Cerebellar cortex (tissue), 1 donor: ENCODE results near the gene TNIK.
A peak's percentile ranks its signal among the peaks of the same experiment; 100 is the strongest.

Experiments used
- DNase-seq: peaks from one replicate; pipeline ENCODE4 v3.0.0-alpha.2; 2015; ENCODE audit warnings: low spot score

TNIK gene

DNA sequence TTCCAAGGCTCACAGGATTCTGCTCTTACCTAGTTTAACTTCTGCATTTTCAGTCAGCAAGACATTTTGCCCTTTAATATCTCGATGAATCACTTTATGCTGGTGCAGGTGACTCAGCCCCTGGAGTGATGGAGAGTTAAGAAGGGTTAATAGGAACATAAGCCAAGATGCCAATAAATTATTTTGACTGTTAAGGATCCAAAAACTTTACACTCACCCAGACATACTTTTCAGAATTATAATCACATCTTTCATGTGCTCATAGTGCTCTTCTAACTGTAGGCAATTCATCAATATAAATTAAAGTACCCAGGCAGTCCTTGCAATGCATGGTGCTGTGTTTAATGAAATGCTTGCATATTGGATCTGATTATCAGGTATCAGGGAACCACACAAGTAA lies 269.5 kb downstream of the TNIK start:
- no peak for DNase-seq

GRCh38 chr3:171189394-171190080 lies 270.7 kb downstream of the TNIK start:
- no peak for DNase-seq

- peak; percentile 30 for DNase-seq
Observed at GRCh38 chr3:171187706-171188290, 272.4 kb downstream of the TNIK start.

DNA sequence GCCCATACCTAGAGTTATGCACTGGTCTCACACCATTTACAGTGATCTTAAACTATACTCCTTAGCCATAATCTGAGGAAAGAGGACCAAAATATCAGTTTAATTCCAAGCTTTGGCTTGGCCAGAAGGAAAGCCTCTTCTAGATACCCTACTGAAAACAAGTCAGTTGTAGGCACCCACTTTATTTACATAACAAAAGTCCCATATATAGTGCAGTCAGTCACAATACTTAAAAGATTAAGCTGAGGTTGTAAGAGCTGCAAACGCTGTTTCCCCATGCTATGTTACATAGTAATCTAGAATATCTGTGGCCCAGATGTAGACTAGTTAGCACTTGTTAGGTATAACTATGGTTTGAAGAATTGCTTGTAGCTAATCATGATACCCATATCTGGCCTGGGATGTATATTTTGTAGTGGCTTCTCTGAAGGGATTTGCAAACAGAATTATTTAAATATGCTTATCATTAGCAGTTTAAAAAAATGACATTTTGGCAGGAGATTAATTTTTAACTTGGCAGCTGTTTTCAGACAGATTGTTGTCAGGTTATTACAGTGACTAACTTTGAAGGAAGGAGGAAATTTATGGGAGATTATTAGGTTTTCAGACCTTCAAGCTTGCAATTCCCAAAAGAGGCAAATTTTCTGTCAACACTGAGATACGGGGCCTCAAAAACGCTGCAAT lies 273.2 kb downstream of the TNIK start:
- no peak for DNase-seq

DNA sequence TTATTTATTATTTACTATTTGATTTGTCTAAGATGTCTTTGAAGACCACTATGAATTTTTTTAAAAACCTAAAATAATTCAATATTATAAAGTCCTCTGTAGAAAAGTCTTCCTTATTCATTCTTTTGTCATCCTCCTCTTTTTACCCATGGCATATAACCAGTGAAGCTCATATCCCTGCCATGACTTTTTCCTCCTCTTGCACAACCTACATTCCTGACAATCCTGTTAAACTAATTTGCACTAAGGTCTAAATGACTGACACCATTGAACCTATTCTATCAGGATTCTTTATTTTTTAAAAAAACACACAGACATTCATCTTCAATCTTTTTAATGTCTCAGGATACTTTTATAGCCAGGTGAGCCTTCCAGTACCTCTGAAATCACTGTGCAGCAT lies 273.8 kb downstream of the TNIK start:
- no peak for DNase-seq

DNA sequence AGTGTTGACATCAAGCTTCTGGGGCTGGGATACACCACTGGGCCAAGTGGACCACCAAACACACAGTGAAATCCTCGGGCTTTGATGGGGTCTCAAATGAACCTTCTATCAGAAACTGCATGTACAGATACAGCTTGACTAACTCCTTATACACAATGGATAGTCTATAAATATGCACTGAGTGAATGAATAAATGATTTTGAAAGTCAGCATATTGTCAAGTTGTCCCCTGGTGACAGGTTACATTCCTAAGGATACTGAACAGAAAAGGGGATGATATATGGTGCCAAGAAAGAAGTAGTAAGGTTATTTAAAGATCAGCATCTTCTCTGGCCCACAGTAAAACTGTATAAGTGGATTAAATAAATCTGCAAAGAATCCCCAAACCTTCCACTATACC lies 274.2 kb downstream of the TNIK start:
- no peak for DNase-seq

GRCh38 chr3:171184372-171184771 lies 275.8 kb downstream of the TNIK start:
- no peak for DNase-seq

DNA sequence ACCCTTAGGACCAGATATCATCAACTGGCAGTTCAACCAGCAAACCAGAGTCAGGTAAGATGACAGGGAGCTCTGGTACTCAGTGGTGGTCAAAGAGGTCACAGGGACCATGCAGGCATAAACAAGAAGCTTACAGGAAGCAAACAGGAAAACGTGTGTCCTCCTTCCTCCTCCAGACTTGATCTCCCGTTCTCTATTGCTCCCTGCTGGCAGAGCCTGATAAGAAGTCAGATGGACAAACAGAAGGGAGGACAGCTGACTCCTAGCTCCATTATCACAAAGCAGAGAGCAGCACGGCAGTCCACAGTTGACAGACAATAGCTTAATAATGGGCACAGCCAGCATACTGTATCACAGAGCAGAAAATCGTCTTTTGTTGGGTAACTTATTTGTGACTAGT lies 277.2 kb downstream of the TNIK start:
- DNase-seq: no peak

DNA sequence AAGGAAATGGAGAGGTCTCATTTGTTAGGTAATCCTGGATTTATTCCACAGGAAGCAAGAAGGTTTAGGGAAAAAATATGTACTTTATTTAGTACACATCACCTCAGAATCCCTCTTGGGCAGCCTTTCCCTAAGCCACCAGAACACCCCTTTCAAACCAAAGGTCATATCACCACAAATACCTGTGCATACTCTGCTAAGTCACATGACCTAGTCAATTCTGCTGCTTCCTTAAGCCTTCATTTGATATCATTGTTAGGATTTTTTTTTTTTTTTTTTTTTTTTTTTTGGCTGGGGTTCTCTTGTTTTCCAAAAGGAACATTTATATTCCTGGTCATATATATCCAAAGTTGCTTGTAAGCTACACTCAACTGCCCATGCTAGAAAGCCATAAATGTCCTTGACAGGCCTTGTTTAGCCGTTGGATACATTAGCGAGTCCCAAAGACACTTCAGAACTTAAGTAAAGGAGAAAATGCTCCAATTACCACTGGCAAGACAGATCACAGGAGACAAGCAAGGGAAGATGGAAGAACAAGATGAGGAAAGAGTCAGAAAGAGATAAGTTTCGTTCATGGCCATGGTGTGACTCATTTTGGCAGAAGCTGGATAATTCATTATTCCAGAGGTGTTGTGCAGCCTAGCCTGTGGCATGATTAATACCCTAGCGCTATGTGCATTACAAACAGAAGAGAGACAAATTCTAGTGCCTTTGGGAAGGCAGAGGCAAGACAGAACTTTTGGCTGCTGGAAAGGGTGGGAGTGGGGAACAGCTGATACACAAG lies 278.1 kb downstream of the TNIK start:
- no peak for DNase-seq

GRCh38 chr3:171178714-171179113 lies 281.5 kb downstream of the TNIK start:
- no peak for DNase-seq

- DNase-seq: no peak
Observed at GRCh38 chr3:171177553-171177952, 282.7 kb downstream of the TNIK start.

- DNase-seq: peak; percentile 70
Observed at GRCh38 chr3:171177056-171177455, 283.1 kb downstream of the TNIK start.

DNA sequence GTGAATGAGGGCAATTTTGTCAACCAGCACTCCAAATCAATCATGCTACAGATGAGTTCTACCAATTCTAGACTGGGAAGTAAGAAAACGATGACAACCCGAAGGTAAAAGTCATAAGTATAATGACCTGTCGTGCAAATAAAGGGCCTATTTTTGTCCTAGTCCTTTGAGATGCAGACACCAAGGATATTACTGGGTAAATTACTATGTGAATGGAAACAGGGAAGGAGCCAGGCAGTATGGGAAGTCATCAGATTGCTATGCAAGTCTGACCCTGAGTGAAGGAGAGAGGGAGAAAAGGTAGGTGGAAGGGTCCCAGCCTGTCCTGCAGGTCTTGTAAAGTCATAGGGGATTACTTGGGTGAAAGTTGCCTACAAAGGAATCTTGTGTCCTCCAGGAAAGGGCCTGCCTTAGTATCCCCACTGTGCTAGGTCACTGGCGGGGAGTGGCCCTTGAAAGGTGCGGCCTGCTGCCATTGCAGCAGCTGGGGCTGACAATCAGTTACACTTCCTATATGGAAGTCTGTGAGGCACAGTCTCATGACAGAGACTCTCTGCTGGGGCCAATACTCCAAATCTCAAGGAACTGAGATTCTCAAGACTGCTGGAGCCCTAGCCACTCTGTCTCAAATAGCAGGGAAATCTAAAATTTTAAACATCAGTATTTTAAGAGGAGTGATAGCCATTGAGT lies 283.8 kb downstream of the TNIK start:
- no peak for DNase-seq

DNA sequence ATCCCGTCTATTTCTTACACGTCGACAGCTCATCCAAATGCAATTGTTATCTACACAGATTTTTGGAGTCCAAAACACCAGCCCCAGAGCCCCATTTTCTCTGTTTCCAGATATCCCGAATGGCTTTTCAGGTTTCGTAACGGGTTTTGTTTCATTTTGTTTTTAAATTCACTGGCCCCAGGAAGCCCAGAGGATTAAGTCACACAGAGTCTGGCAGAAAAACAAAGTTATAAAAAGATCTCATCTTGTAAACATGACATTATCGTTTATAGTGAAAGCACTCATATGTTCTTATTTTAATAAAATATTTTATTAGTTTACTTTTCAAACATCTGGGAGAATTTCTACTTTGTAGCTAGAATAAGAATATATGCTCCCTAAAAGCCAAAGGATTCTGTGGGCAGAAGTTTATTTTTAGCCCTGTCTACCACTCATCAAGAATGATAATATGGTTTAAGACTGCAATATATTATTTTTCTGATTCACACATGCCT lies 284.4 kb downstream of the TNIK start:
- DNase-seq: no peak

DNA sequence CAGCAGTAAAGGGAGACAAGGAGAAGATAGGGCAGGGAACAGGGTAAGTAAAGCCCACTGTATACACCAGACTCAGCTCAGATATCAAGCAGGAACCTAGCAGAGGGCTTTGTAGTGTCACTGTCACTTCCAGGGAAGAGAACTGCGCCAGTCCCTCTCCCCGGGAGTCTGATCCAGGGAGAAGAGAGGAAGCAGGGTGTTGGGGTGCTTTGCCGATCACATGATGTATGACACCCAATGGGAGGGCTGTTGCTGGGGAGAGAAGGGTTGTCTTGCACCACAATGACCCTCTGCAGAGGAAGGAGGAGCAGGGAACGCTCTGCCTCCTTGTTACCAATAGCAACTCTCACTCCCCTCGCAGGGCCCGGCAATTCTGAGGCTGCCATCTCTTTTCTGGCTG lies 286.5 kb downstream of the TNIK start:
- DNase-seq: peak; percentile 21

- DNase-seq: no peak
Observed at GRCh38 chr3:171172070-171172469, 288.1 kb downstream of the TNIK start.

DNA sequence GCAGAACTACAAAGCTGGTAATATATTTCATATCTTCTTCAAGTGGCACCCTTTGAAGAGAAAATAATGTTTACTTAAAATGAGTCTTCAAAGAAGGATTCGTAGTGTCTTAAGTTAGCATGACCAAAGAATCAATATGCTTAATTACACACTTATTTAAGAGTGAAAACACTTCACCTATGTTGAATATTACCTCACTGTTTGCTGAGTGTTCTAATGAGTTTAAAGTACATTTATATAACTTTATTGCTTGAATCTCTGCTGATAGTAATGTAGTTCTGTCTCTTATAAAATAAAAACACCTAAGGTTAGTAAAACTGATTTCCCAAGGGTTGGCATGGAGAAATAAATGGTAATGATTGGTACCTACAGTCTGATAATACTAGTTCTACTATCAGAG lies 290.3 kb downstream of the TNIK start:
- DNase-seq: no peak

DNA sequence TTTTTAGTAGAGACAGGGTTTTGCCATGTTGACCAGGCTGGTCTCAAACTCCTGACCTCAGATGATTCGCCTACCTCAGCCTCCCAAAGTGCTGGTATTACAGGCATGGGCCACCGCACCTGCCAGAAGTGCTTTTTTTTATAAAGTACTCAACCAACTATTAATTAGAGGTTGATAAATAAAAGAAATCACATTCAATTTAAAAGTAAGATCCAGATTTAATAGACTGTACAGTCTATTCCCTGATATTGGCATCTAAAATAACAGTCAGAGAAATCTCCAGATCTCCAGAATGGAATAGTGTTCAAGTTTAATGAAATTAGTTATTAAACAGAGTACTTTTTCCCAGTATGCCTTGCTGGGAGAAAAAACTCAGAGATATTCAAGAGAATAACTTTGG lies 290.8 kb downstream of the TNIK start:
- no peak for DNase-seq

DNA sequence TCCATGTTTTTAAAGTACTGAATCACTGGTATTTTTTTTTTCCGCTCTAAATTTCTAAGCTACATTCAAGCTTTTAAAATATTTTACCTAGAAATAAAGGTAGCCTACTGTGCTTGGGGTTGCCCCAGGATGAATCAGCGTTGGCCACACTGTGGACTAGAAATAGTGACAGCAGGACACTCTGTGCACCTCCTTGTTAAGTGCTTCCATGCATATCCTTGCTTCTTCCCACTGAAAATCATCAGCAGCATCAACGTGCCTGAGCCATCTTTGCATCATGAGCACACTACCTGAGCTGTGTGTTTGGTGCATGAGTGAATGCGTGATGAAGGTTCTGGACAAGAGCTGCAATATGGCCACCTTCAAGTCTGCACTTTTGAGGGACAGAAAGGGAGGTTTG lies 291.7 kb downstream of the TNIK start:
- no peak for DNase-seq

GRCh38 chr3:171168086-171168485 lies 292.1 kb downstream of the TNIK start:
- no peak for DNase-seq

- DNase-seq: no peak
Observed at GRCh38 chr3:171165983-171166382, 294.2 kb downstream of the TNIK start.

DNA sequence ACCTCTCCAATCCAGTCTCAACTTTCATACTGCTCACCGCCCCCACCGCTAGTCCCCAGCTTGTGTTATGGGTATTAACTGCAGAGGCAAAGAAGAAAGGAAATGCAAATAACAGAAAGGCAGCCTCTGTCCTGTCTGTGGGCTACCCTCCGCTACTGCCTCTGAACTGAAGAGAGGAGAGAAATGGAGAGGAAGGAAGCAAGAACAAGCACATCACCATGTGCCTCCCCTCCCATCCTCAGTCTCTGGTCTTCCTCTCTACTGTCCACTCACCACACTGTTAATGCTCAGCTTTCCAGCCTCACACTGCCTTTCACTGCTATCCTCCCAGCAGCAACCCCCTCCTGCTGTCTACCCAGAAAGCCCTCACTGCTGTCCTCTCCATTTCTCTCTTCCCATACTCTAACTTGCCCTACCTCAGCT lies 294.7 kb downstream of the TNIK start:
- DNase-seq: no peak
